OCI-LY7 (cell line): ENCODE results near the gene PHACTR1.

Experiments
- EZH2phosphoT487 ChIP-seq: fragments of 200-600 bp; sonication (generic); IDR thresholded peaks from 2 replicates; pipeline ENCODE4 v1.6.1; 2018; ENCODE audit warnings: low read depth, borderline replicate concordance, mild to moderate bottlenecking, mixed run types, antibody characterized with exemption, low read length, moderate library complexity, mixed read lengths
- TF ChIP-seq, protein P1 (sequence below): fragments of 200-600 bp; sonication (generic); conservative IDR thresholded peaks from 2 replicates; pipeline ENCODE4 v1.5.1; 2014; ENCODE audit warnings: mild to moderate bottlenecking, antibody characterized with exemption, low read length, moderate library complexity, mixed read lengths

- TF ChIP-seq, protein P1, sequence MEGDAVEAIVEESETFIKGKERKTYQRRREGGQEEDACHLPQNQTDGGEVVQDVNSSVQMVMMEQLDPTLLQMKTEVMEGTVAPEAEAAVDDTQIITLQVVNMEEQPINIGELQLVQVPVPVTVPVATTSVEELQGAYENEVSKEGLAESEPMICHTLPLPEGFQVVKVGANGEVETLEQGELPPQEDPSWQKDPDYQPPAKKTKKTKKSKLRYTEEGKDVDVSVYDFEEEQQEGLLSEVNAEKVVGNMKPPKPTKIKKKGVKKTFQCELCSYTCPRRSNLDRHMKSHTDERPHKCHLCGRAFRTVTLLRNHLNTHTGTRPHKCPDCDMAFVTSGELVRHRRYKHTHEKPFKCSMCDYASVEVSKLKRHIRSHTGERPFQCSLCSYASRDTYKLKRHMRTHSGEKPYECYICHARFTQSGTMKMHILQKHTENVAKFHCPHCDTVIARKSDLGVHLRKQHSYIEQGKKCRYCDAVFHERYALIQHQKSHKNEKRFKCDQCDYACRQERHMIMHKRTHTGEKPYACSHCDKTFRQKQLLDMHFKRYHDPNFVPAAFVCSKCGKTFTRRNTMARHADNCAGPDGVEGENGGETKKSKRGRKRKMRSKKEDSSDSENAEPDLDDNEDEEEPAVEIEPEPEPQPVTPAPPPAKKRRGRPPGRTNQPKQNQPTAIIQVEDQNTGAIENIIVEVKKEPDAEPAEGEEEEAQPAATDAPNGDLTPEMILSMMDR = no peak
- no peak for TF ChIP-seq EZH2phosphoT487
Observed at GRCh38 chr6:12873691-12874090, 157.1 kb downstream of the PHACTR1 start.
